ENCODE measurements around the gene SGCD.

SGCD gene

DNA sequence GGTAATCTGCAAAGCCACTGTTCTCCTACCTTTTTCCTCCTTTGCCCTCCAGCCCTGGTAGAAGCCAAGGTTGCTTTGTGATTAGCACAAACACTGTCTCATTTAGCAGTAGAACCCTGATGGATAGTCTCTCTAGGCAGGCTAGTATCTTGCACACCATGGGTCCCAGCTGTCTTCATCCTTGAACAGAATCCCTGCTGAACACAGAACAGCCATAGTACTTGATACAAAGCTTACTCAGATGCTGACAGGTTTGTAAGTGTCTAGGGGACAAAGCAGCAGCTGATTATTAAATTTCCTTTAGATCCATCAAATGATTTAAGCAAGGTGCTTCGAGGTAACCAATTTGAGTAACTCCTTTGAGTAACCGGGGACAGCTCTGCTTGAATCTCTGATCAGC, 359.4 kb downstream of the SGCD start:
- Histone ChIP-seq H3K4me3 (ENCODE audit: low read length, poor library complexity, severe bottlenecking) (no peak overlapping the region), H3K9me3 (ENCODE audit: insufficient read depth, low read depth, low read length) (no peaks in the 10 kb centered on the region), H3K4me1 (ENCODE audit: insufficient read depth, low read length, poor library complexity, severe bottlenecking) (peaks cover 51% of the 10 kb centered on the region), H3K27me3 (ENCODE audit: insufficient read depth, low read length, poor library complexity, severe bottlenecking) (no peaks in the 10 kb centered on the region), H3K9ac (ENCODE audit: low read depth, low read length, poor library complexity, severe bottlenecking) (peak overlapping the region; percentile 41), H3K4me2 (ENCODE audit: low read depth, low read length, poor library complexity, severe bottlenecking) (no peak overlapping the region), H3K36me3 (ENCODE audit: insufficient read depth, low read length) (no peaks in the 10 kb centered on the region), H3F3A (ENCODE audit: low read depth) (peaks cover 8% of the 10 kb centered on the region; the same call in 1 of the 2 replicates), H3K79me2 (ENCODE audit: insufficient read depth, low read length) (no peaks in the 10 kb centered on the region), H2AFZ (ENCODE audit: low read length) (no peak overlapping the region), H4K20me1 (ENCODE audit: insufficient read depth, low read length, poor library complexity, severe bottlenecking) (no peaks in the 10 kb centered on the region), H3K9me2 (replicated peaks; ENCODE audit: low read depth, low read length) (no peaks in the 10 kb centered on the region)
- TF ChIP-seq, protein P1, sequence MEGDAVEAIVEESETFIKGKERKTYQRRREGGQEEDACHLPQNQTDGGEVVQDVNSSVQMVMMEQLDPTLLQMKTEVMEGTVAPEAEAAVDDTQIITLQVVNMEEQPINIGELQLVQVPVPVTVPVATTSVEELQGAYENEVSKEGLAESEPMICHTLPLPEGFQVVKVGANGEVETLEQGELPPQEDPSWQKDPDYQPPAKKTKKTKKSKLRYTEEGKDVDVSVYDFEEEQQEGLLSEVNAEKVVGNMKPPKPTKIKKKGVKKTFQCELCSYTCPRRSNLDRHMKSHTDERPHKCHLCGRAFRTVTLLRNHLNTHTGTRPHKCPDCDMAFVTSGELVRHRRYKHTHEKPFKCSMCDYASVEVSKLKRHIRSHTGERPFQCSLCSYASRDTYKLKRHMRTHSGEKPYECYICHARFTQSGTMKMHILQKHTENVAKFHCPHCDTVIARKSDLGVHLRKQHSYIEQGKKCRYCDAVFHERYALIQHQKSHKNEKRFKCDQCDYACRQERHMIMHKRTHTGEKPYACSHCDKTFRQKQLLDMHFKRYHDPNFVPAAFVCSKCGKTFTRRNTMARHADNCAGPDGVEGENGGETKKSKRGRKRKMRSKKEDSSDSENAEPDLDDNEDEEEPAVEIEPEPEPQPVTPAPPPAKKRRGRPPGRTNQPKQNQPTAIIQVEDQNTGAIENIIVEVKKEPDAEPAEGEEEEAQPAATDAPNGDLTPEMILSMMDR (conservative IDR thresholded peaks at IDR 0.05; ENCODE audit: low read length) = no peak
- TF ChIP-seq EZH2phosphoT487 (IDR thresholded peaks at IDR 0.05; ENCODE audit: borderline replicate concordance) = no peak

DNA sequence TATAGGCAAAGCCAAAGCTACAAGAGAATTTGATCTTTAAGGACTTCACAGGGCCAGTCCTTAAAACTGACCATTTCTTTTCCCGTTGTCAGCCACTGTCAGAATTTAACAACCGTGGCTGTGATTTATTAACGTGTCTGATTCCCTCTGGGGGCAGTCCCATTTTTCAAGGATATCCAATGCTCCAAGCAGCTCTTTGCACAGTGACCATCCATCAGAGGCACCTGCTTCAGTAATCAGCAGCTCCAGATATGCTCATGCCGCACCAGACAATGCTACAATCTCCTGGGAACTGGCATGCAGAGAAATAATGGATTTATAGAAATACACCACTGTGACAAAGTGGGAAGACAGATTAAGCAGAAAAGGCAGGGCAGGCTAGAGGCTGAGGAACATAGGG, 359.8 kb downstream of the SGCD start:
- peaks cover 47% of the 10 kb centered on the region for H3K4me1 ChIP-seq (ENCODE audit: insufficient read depth, low read length, poor library complexity, severe bottlenecking)
- no peaks in the 10 kb centered on the region for H3K9me3 ChIP-seq (ENCODE audit: insufficient read depth, low read depth, low read length)
- H3K9ac ChIP-seq (ENCODE audit: low read depth, low read length, poor library complexity, severe bottlenecking) = peak overlapping the region; percentile 41
- H3F3A ChIP-seq (ENCODE audit: low read depth) = peaks cover 8% of the 10 kb centered on the region; the same call in 1 of the 2 replicates
- H2AFZ ChIP-seq (ENCODE audit: low read length) = no peak overlapping the region
- no peaks in the 10 kb centered on the region for H3K36me3 ChIP-seq (ENCODE audit: insufficient read depth, low read length)
- no peaks in the 10 kb centered on the region for H3K79me2 ChIP-seq (ENCODE audit: insufficient read depth, low read length)
- TF ChIP-seq EZH2phosphoT487 (IDR thresholded peaks at IDR 0.05; ENCODE audit: borderline replicate concordance) = no peak
- TF ChIP-seq, protein P1 (conservative IDR thresholded peaks at IDR 0.05; ENCODE audit: low read length) = no peak
- no peak overlapping the region for H3K4me3 ChIP-seq (ENCODE audit: low read length, poor library complexity, severe bottlenecking)
- no peaks in the 10 kb centered on the region for H4K20me1 ChIP-seq (ENCODE audit: insufficient read depth, low read length, poor library complexity, severe bottlenecking)
- no peak overlapping the region for H3K4me2 ChIP-seq (ENCODE audit: low read depth, low read length, poor library complexity, severe bottlenecking)
- no peaks in the 10 kb centered on the region for H3K27me3 ChIP-seq (ENCODE audit: insufficient read depth, low read length, poor library complexity, severe bottlenecking)
- H3K9me2 ChIP-seq (replicated peaks; ENCODE audit: low read depth, low read length) = no peaks in the 10 kb centered on the region

DNA sequence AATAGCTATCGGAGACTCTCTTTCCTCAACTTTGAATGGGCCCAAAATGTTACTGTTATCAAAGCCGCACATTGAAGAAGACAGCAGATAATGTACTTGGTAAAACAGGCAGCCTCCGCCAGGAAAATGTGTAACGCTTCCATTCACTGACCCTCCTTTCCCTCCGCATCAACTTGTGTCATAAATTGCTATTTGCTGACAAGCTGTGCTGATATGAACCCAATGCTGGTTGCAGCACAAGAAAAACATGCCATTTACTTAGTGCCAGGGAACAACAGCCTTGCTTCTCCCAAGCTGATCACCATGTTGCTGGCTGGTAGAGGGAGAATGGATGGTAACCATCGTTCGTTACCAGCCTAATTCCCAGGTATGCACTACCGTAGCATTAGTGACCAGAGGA, 360.6 kb downstream of the SGCD start:
- H3K36me3 ChIP-seq (ENCODE audit: insufficient read depth, low read length) = no peaks in the 10 kb centered on the region
- no peaks in the 10 kb centered on the region for H3K27me3 ChIP-seq (ENCODE audit: insufficient read depth, low read length, poor library complexity, severe bottlenecking)
- no peak overlapping the region for H2AFZ ChIP-seq (ENCODE audit: low read length)
- no peak overlapping the region for H3K4me3 ChIP-seq (ENCODE audit: low read length, poor library complexity, severe bottlenecking)
- H3K4me1 ChIP-seq (ENCODE audit: insufficient read depth, low read length, poor library complexity, severe bottlenecking) = peaks cover 40% of the 10 kb centered on the region
- peak overlapping the region; percentile 41 for H3K9ac ChIP-seq (ENCODE audit: low read depth, low read length, poor library complexity, severe bottlenecking)
- no peaks in the 10 kb centered on the region for H3K9me3 ChIP-seq (ENCODE audit: insufficient read depth, low read depth, low read length)
- no peaks in the 10 kb centered on the region for H3K9me2 ChIP-seq (replicated peaks; ENCODE audit: low read depth, low read length)
- H3K4me2 ChIP-seq (ENCODE audit: low read depth, low read length, poor library complexity, severe bottlenecking) = no peak overlapping the region
- no peak for TF ChIP-seq EZH2phosphoT487 (IDR thresholded peaks at IDR 0.05; ENCODE audit: borderline replicate concordance)
- TF ChIP-seq, protein P1 (conservative IDR thresholded peaks at IDR 0.05; ENCODE audit: low read length) = no peak
- H4K20me1 ChIP-seq (ENCODE audit: insufficient read depth, low read length, poor library complexity, severe bottlenecking) = no peaks in the 10 kb centered on the region
- H3F3A ChIP-seq (ENCODE audit: low read depth) = peaks cover 4% of the 10 kb centered on the region; the same call in 1 of the 2 replicates
- no peaks in the 10 kb centered on the region for H3K79me2 ChIP-seq (ENCODE audit: insufficient read depth, low read length)

All from Loucy (cell line).